OCI-LY1 (cell line): Measurements from ENCODE around the gene FAM13C.

ENCODE experiments used
- CTCF ChIP-seq: fragments of 200-600 bp; sonication (generic), shearing (Covaris generic); IDR thresholded peaks from 2 replicates; pipeline ENCODE4 v1.5.1; 2017; ENCODE audit warnings: mild to moderate bottlenecking, antibody characterized with exemption, low read length, moderate library complexity, mixed read lengths
- EZH2 ChIP-seq: fragments of 200-600 bp; sonication (generic), shearing (Covaris generic); IDR thresholded peaks from 2 replicates; pipeline ENCODE4 v1.8.0; 2017; ENCODE audit warnings: borderline replicate concordance, mixed run types, mild to moderate bottlenecking, antibody characterized with exemption, low read length, moderate library complexity, mixed read lengths

GRCh38 chr10:59304521-59305097 is 57.7 kb downstream of the FAM13C start:
- TF ChIP-seq CTCF (no peak), EZH2 (no peak)
